ENCODE measurements around the gene SNRPA. TPM values are rescaled to one million over a fixed set of nuclear protein-coding genes. Genes with fewer than 3 reads are reported as not detected.

SNRPA gene
- total RNA-seq, 1 experiment from 2014 or later = 134 TPM

DNA sequence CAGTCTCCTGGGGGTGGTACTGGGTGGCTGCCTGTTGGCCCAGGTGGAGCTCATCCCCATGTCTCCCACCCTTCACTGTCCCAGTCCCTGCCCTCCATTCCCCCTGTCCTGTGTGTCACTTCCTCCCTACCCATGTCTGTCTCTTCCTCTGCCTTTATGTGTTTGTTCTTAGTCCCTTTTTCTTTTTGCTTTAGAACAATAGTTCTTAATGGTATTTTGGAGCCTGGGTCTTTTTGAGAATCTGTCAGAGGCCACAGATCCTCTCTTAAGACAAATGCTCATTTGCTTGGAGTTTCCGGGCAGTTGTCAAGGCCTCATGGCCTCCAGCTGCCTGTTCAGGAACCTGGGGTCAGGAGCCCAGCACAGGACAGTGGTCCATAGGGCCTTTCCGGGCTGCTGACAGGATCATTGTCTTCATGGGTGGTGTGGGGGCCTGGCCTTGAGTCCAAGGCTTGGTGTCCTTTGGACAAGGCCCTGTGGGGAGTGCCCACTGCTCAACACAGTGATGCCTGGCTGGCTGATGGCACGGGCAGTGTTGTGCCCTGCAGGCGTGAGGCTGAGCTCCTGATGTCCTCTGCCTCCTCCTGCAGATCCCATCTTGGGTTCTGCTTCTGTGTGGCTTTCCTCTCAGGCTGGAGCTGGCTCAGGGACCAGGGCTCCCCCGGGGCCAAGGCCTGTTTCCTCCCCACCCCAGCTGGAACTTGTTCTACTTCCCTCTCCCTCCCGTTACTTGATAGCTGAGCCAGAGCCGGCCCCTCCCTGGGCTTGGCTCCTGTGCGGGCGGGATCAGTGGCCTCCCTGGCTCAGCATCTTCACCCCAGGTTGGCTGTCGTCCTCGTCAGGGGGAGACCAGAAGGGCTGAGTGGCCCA is 51.5 kb downstream of the SNRPA start:
- Mint-ChIP-seq H3K9me3 (ENCODE audit: unreplicated experiment) (no peaks in the 10 kb centered on the region), H3K4me3 (ENCODE audit: unreplicated experiment) (peak overlapping the region; percentile 57), H3K27me3 (ENCODE audit: insufficient read depth, unreplicated experiment) (no peaks in the 10 kb centered on the region), H3K4me1 (ENCODE audit: low read depth, unreplicated experiment) (peaks cover 30% of the 10 kb centered on the region), H3K27ac (ENCODE audit: unreplicated experiment) (peak overlapping the region; percentile 58), H3K36me3 (ENCODE audit: insufficient read depth, unreplicated experiment) (peaks cover 91% of the 10 kb centered on the region)
- BruUV-seq (replicated peaks) = no TSS peak
- ChIA-PET CTCF (no interaction called here), POLR2A (interaction anchor here (1.0 kb wide), 1 partner anchor 175 kb away, joined by 3 read pairs; no protein-coding TSS in a partner anchor)
- Histone ChIP-seq H3K36me3 (ENCODE audit: control insufficient read depth, insufficient read depth, low read length) (peaks cover 23% of the 10 kb centered on the region), H3K9me3 (no peaks in the 10 kb centered on the region), H3K4me1 (peaks cover 13% of the 10 kb centered on the region), H3K27me3 (replicated peaks; ENCODE audit: control insufficient read depth, insufficient read depth, low read length) (no peaks in the 10 kb centered on the region), H3K4me3 (ENCODE audit: low read depth, low read length) (no peak overlapping the region)
- no peak for TF ChIP-seq CTCF (IDR thresholded peaks at IDR 0.05; ENCODE audit: insufficient read depth in 1 of 2, low read depth in 1 of 2, low read length in 1 of 2, severe bottlenecking in 1 of 2, unreplicated experiment in 1 of 2)
- DNase-seq = no peak
- intact Hi-C loops (cut with micrococcal nuclease; ENCODE audit: unreplicated experiment) = no loop called here

DNA sequence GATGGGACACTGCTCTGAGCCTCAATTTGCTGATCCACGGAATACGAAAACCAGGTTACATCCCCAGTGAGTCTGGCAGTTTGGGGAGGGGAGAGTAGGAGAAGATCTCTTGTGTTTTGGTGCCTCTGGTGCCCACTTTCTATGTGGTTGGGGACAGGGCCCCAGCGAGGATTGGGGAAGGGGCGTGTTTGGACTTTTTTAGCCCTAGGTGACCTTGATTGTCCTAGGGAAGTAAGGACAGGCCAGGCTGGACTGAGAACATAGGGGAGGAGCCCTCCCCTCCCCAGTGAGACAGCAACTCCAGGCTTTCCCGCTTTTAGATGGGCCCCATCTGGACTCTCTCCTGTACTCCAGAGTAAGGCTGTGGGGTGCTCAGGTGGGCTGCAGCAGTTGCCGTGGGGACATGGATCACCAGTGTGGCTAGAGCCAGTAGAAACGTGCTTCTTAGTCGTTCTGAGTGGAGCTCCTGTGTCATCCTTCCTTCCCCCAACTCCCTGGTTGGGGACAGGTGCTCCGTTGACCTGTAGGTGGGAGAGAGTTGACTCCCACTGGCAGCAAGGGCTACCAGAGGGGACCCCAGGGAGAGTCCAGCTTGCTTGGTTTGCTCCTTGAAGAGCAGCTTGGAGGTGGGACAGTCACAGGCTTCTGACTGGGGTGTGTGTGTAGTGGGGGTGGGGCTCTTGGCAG is 52.3 kb downstream of the SNRPA start:
- Histone ChIP-seq H3K9me3 (no peaks in the 10 kb centered on the region), H3K36me3 (ENCODE audit: control insufficient read depth, insufficient read depth, low read length) (peaks cover 25% of the 10 kb centered on the region), H3K4me1 (peaks cover 7% of the 10 kb centered on the region), H3K4me3 (ENCODE audit: low read depth, low read length) (no peak overlapping the region), H3K27me3 (replicated peaks; ENCODE audit: control insufficient read depth, insufficient read depth, low read length) (no peaks in the 10 kb centered on the region)
- TF ChIP-seq CTCF (IDR thresholded peaks at IDR 0.05; ENCODE audit: insufficient read depth in 1 of 2, low read depth in 1 of 2, low read length in 1 of 2, severe bottlenecking in 1 of 2, unreplicated experiment in 1 of 2) = no peak
- no TSS peak for BruUV-seq (replicated peaks)
- DNase-seq = no peak
- Mint-ChIP-seq H3K27me3 (ENCODE audit: insufficient read depth, unreplicated experiment) (no peaks in the 10 kb centered on the region), H3K9me3 (ENCODE audit: unreplicated experiment) (no peaks in the 10 kb centered on the region), H3K4me3 (ENCODE audit: unreplicated experiment) (no peak overlapping the region), H3K4me1 (ENCODE audit: low read depth, unreplicated experiment) (peaks cover 34% of the 10 kb centered on the region), H3K27ac (ENCODE audit: unreplicated experiment) (peak overlapping the region; percentile 18), H3K36me3 (ENCODE audit: insufficient read depth, unreplicated experiment) (peaks cover 97% of the 10 kb centered on the region)
- intact Hi-C loops (cut with micrococcal nuclease; ENCODE audit: unreplicated experiment) = no loop called here
- ChIA-PET POLR2A (interaction anchor here (1.0 kb wide), 1 partner anchor 176 kb away, joined by 3 read pairs; no protein-coding TSS in a partner anchor), CTCF (no interaction called here)

GRCh38 chr19:40803857-40804782 is 53.1 kb downstream of the SNRPA start:
- ChIA-PET POLR2A (no interaction called here), CTCF (interaction anchor here (1.2 kb wide), 1 partner anchor 27 kb away, joined by 4 read pairs; no protein-coding TSS in a partner anchor)
- peaks cover 29% of the 10 kb centered on the region for H3K36me3 ChIP-seq (ENCODE audit: control insufficient read depth, insufficient read depth, low read length)
- H3K4me1 ChIP-seq = peaks cover 7% of the 10 kb centered on the region
- intact Hi-C loops (cut with micrococcal nuclease; ENCODE audit: unreplicated experiment) = no loop called here
- Mint-ChIP-seq H3K4me3 (ENCODE audit: unreplicated experiment) (no peak overlapping the region), H3K36me3 (ENCODE audit: insufficient read depth, unreplicated experiment) (peaks cover 97% of the 10 kb centered on the region), H3K27ac (ENCODE audit: unreplicated experiment) (peak overlapping the region; percentile 18), H3K9me3 (ENCODE audit: unreplicated experiment) (no peaks in the 10 kb centered on the region), H3K4me1 (ENCODE audit: low read depth, unreplicated experiment) (peaks cover 34% of the 10 kb centered on the region), H3K27me3 (ENCODE audit: insufficient read depth, unreplicated experiment) (no peaks in the 10 kb centered on the region)
- BruUV-seq (replicated peaks) = no TSS peak
- H3K9me3 ChIP-seq = no peaks in the 10 kb centered on the region
- no peaks in the 10 kb centered on the region for H3K27me3 ChIP-seq (replicated peaks; ENCODE audit: control insufficient read depth, insufficient read depth, low read length)
- no peak overlapping the region for H3K4me3 ChIP-seq (ENCODE audit: low read depth, low read length)
- TF ChIP-seq CTCF (IDR thresholded peaks at IDR 0.05; ENCODE audit: insufficient read depth in 1 of 2, low read depth in 1 of 2, low read length in 1 of 2, severe bottlenecking in 1 of 2, unreplicated experiment in 1 of 2) = no peak
- DNase-seq = no peak

Measured in Caco-2 (cell line).